HG02885 (cell line): ENCODE results near the gene NR2F1.

Experiments used
- ATAC-seq: cut with Tn5 transposase; IDR thresholded peaks from one replicate; pipeline ENCODE4 v1.9.1; 2021; ENCODE audit warnings: mild to moderate bottlenecking; ENCODE audit not compliant: unreplicated experiment, poor library complexity

NR2F1 gene

GRCh38 chr5:93576994-93577853, 5.8 kb upstream of the NR2F1 start:
- ATAC-seq, result no peak

GRCh38 chr5:93577854-93578812, 4.9 kb upstream of the NR2F1 start:
- ATAC-seq, result no peak

- ATAC-seq, result no peak
Observed at GRCh38 chr5:93578813-93579691, 4.0 kb upstream of the NR2F1 start.

- ATAC-seq, result no peak
Observed at GRCh38 chr5:93579692-93580062, 3.3 kb upstream of the NR2F1 start.

- no peak for ATAC-seq
Observed at GRCh38 chr5:93580063-93580926, 2.7 kb upstream of the NR2F1 start.

GRCh38 chr5:93580927-93581445, 2.0 kb upstream of the NR2F1 start, which contains the start of gene NR2F1-AS1:
Gene NR2F1-AS1 (minus strand): TSS chr5:93581219.
- ATAC-seq, result peak; percentile 28

GRCh38 chr5:93582167-93582462, 907 bp upstream of the NR2F1 start:
- no peak for ATAC-seq

GRCh38 chr5:93583439-93583767, 381 bp downstream of the NR2F1 start:
- ATAC-seq, result no peak

GRCh38 chr5:93583768-93584595, 960 bp downstream of the NR2F1 start:
- ATAC-seq, result peak; percentile 40

- no peak for ATAC-seq
Observed at GRCh38 chr5:93584596-93585040, 1.6 kb downstream of the NR2F1 start.

- no peak for ATAC-seq
Observed at GRCh38 chr5:93585041-93585766, 2.2 kb downstream of the NR2F1 start.

- no peak for ATAC-seq
Observed at GRCh38 chr5:93585767-93586385, 2.9 kb downstream of the NR2F1 start.

GRCh38 chr5:93586736-93587596, 3.9 kb downstream of the NR2F1 start:
- ATAC-seq, result peak; percentile 42

GRCh38 chr5:93587597-93588351, 4.8 kb downstream of the NR2F1 start:
- ATAC-seq, result no peak

- ATAC-seq, result no peak
Observed at GRCh38 chr5:93588352-93589151, 5.5 kb downstream of the NR2F1 start.
